Measurements from ENCODE around the gene PLCB2. TPM values are rescaled to one million over a fixed set of nuclear protein-coding genes. Genes with fewer than 3 reads are reported as not detected.

The PLCB2 gene
- total RNA-seq, 1 donor from 2014 or later: 3.7 TPM

- TF ChIP-seq CTCF (IDR thresholded peaks at IDR 0.05; ENCODE audit: insufficient read depth, low read depth, low read length) (no peak), EZH2 (IDR thresholded peaks at IDR 0.05; ENCODE audit: insufficient read depth, low read length) (no peak)
- no peaks in the 10 kb centered on the region for H3K9me3 Mint-ChIP-seq (ENCODE audit: unreplicated experiment)
- H3K4me3 Mint-ChIP-seq (ENCODE audit: unreplicated experiment): peak overlapping the region; percentile 50
- H3K4me3 ChIP-seq (ENCODE audit: insufficient read depth, low read depth, low read length): no peak overlapping the region
- FAIRE-seq: no peak
- peak overlapping the region; percentile 0 for H3K4me2 ChIP-seq (ENCODE audit: low read length)
- DNase-seq (ENCODE audit: low read depth): peak; percentile 60
- no peaks in the 10 kb centered on the region for H3K36me3 ChIP-seq (ENCODE audit: insufficient read depth, low read length)
- H3K9me3 ChIP-seq (ENCODE audit: insufficient read depth, low read depth, low read length): no peaks in the 10 kb centered on the region
- no peaks in the 10 kb centered on the region for H3K79me2 ChIP-seq (ENCODE audit: insufficient read depth, low read length)
- H3K36me3 Mint-ChIP-seq (ENCODE audit: low read depth, unreplicated experiment): no peaks in the 10 kb centered on the region
- H3K9ac ChIP-seq (ENCODE audit: low read length): no peak overlapping the region
- no peaks in the 10 kb centered on the region for H4K20me1 ChIP-seq (ENCODE audit: insufficient read depth, low read length)
- peaks cover 44% of the 10 kb centered on the region for H3K4me1 ChIP-seq (ENCODE audit: insufficient read depth, low read length)
- peaks cover 27% of the 10 kb centered on the region for H3K27me3 Mint-ChIP-seq (ENCODE audit: low read depth, unreplicated experiment)
- peak overlapping the region; percentile 68 for H3K27ac Mint-ChIP-seq (ENCODE audit: unreplicated experiment)
- peaks cover 27% of the 10 kb centered on the region for H3K4me1 Mint-ChIP-seq (ENCODE audit: low read depth, unreplicated experiment)
- H3K27me3 ChIP-seq (ENCODE audit: insufficient read depth, low read length): peaks cover 27% of the 10 kb centered on the region
- peak overlapping the region; percentile 43 for H2AFZ ChIP-seq (ENCODE audit: low read depth, low read length)
- peak overlapping the region; percentile 28 for H3K27ac ChIP-seq (ENCODE audit: low read depth, low read length)
Observed at GRCh38 chr15:40256638-40257235, 51.0 kb downstream of the PLCB2 start.

GRCh38 chr15:40255033-40255432 lies 52.7 kb downstream of the PLCB2 start:
- H2AFZ ChIP-seq (ENCODE audit: low read depth, low read length): no peak overlapping the region
- no peaks in the 10 kb centered on the region for H3K9me3 Mint-ChIP-seq (ENCODE audit: unreplicated experiment)
- H3K4me3 Mint-ChIP-seq (ENCODE audit: unreplicated experiment): no peak overlapping the region
- no peak overlapping the region for H3K4me2 ChIP-seq (ENCODE audit: low read length)
- H3K4me3 ChIP-seq (ENCODE audit: insufficient read depth, low read depth, low read length): no peak overlapping the region
- no peak overlapping the region for H3K27ac Mint-ChIP-seq (ENCODE audit: unreplicated experiment)
- H3K27me3 Mint-ChIP-seq (ENCODE audit: low read depth, unreplicated experiment): peaks cover 36% of the 10 kb centered on the region
- no peak overlapping the region for H3K9ac ChIP-seq (ENCODE audit: low read length)
- DNase-seq (ENCODE audit: low read depth) (no peak), FAIRE-seq (no peak)
- peaks cover 31% of the 10 kb centered on the region for H3K27me3 ChIP-seq (ENCODE audit: insufficient read depth, low read length)
- TF ChIP-seq EZH2 (IDR thresholded peaks at IDR 0.05; ENCODE audit: insufficient read depth, low read length): no peak
- no peak for TF ChIP-seq CTCF (IDR thresholded peaks at IDR 0.05; ENCODE audit: insufficient read depth, low read depth, low read length)
- H3K36me3 ChIP-seq (ENCODE audit: insufficient read depth, low read length): no peaks in the 10 kb centered on the region
- no peaks in the 10 kb centered on the region for H4K20me1 ChIP-seq (ENCODE audit: insufficient read depth, low read length)
- H3K9me3 ChIP-seq (ENCODE audit: insufficient read depth, low read depth, low read length): no peaks in the 10 kb centered on the region
- H3K36me3 Mint-ChIP-seq (ENCODE audit: low read depth, unreplicated experiment): no peaks in the 10 kb centered on the region
- H3K27ac ChIP-seq (ENCODE audit: low read depth, low read length): no peak overlapping the region
- H3K79me2 ChIP-seq (ENCODE audit: insufficient read depth, low read length): no peaks in the 10 kb centered on the region
- H3K4me1 Mint-ChIP-seq (ENCODE audit: low read depth, unreplicated experiment): peaks cover 27% of the 10 kb centered on the region
- peaks cover 44% of the 10 kb centered on the region for H3K4me1 ChIP-seq (ENCODE audit: insufficient read depth, low read length)

DNA sequence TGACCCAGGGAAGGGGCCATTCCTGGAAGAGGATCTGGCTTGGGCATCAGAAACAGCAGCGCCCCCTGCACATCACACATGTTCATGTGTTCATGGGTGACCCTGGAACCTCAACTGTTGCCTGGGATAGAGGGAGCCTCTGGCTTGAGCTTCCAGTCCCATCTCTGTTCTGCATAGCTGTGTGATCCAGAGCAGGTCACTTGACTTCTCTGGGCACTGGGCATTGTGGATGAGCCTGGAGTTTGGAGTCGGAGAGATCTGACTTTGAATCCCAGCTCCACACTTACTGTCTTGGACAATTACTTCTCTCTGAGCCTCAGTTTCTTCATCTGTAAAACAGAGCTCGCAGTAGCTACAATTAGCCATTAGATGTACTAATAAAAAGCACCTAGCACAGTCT lies 53.3 kb downstream of the PLCB2 start:
- H3K79me2 ChIP-seq (ENCODE audit: insufficient read depth, low read length): no peaks in the 10 kb centered on the region
- H3K4me2 ChIP-seq (ENCODE audit: low read length): no peak overlapping the region
- H3K4me1 ChIP-seq (ENCODE audit: insufficient read depth, low read length): peaks cover 50% of the 10 kb centered on the region
- Mint-ChIP-seq H3K27ac (ENCODE audit: unreplicated experiment) (no peak overlapping the region), H3K4me1 (ENCODE audit: low read depth, unreplicated experiment) (peaks cover 31% of the 10 kb centered on the region), H3K4me3 (ENCODE audit: unreplicated experiment) (no peak overlapping the region), H3K36me3 (ENCODE audit: low read depth, unreplicated experiment) (no peaks in the 10 kb centered on the region), H3K27me3 (ENCODE audit: low read depth, unreplicated experiment) (peaks cover 36% of the 10 kb centered on the region), H3K9me3 (ENCODE audit: unreplicated experiment) (no peaks in the 10 kb centered on the region)
- H3K4me3 ChIP-seq (ENCODE audit: insufficient read depth, low read depth, low read length): no peak overlapping the region
- peaks cover 31% of the 10 kb centered on the region for H3K27me3 ChIP-seq (ENCODE audit: insufficient read depth, low read length)
- no peaks in the 10 kb centered on the region for H3K9me3 ChIP-seq (ENCODE audit: insufficient read depth, low read depth, low read length)
- no peak overlapping the region for H3K27ac ChIP-seq (ENCODE audit: low read depth, low read length)
- DNase-seq (ENCODE audit: low read depth) (no peak), FAIRE-seq (no peak)
- no peak overlapping the region for H3K9ac ChIP-seq (ENCODE audit: low read length)
- no peak overlapping the region for H2AFZ ChIP-seq (ENCODE audit: low read depth, low read length)
- H4K20me1 ChIP-seq (ENCODE audit: insufficient read depth, low read length): no peaks in the 10 kb centered on the region
- H3K36me3 ChIP-seq (ENCODE audit: insufficient read depth, low read length): no peaks in the 10 kb centered on the region
- TF ChIP-seq EZH2 (IDR thresholded peaks at IDR 0.05; ENCODE audit: insufficient read depth, low read length) (no peak), CTCF (IDR thresholded peaks at IDR 0.05; ENCODE audit: insufficient read depth, low read depth, low read length) (no peak)

All from astrocyte (in vitro differentiated cells and primary cell).